ENCODE results near the gene SVIP.

SVIP gene

GRCh38 chr11:22800482-22800881, 29.1 kb downstream of the SVIP start:
- no peak overlapping the region for H3K9ac ChIP-seq (ENCODE audit: low read length)
- no peaks in the 10 kb centered on the region for H3K79me2 ChIP-seq (ENCODE audit: insufficient read depth, low read length)
- H3K27me3 ChIP-seq (ENCODE audit: low read length): no peaks in the 10 kb centered on the region
- H3K27ac ChIP-seq (ENCODE audit: low read depth, low read length): no peak overlapping the region
- no peaks in the 10 kb centered on the region for H3K9me3 ChIP-seq (ENCODE audit: insufficient read depth, low read length)
- TF ChIP-seq CTCF (IDR thresholded peaks at IDR 0.05; ENCODE audit: insufficient read depth, low read length, poor library complexity, severe bottlenecking) (no peak), EZH2phosphoT487 (conservative IDR thresholded peaks at IDR 0.05; ENCODE audit: low read length) (no peak)
- no peak overlapping the region for H2AFZ ChIP-seq (ENCODE audit: low read depth, low read length, severe bottlenecking)
- H3K36me3 ChIP-seq (ENCODE audit: low read length): no peaks in the 10 kb centered on the region
- H3K4me3 ChIP-seq (ENCODE audit: insufficient read depth, low read length, poor library complexity, severe bottlenecking): no peak overlapping the region
- no peaks in the 10 kb centered on the region for H3K9me2 ChIP-seq (replicated peaks; ENCODE audit: insufficient read depth, low read length)
- H3F3A ChIP-seq (ENCODE audit: insufficient read depth): no peaks in the 10 kb centered on the region
- no peaks in the 10 kb centered on the region for H4K20me1 ChIP-seq (ENCODE audit: low read depth, low read length)
- no peak overlapping the region for H3K4me2 ChIP-seq (ENCODE audit: low read depth, low read length, poor library complexity, severe bottlenecking)

DNA sequence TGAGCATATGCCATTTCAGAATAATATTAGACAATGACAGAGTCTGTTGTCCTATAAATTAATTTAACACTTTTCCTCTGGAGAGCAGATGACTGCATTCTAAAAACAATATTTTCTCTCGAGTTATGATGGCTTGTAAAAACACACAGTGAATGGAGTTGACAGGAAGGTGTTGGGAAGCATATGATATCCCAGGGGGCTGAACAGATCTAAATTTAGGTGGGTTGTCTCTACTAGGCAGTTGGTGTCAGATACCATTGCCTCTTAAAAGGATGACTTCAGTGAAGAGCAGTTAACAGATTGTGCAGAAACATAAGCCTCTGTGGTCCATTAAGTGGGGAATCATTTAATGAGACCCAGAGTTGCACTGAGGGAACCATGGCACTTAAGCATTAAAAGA, 30.7 kb downstream of the SVIP start:
- H3K79me2 ChIP-seq (ENCODE audit: insufficient read depth, low read length): no peaks in the 10 kb centered on the region
- no peak overlapping the region for H3K4me2 ChIP-seq (ENCODE audit: low read depth, low read length, poor library complexity, severe bottlenecking)
- no peaks in the 10 kb centered on the region for H3K36me3 ChIP-seq (ENCODE audit: low read length)
- H3F3A ChIP-seq (ENCODE audit: insufficient read depth): no peaks in the 10 kb centered on the region
- no peaks in the 10 kb centered on the region for H4K20me1 ChIP-seq (ENCODE audit: low read depth, low read length)
- TF ChIP-seq CTCF (IDR thresholded peaks at IDR 0.05; ENCODE audit: insufficient read depth, low read length, poor library complexity, severe bottlenecking): no peak
- no peak for TF ChIP-seq EZH2phosphoT487 (conservative IDR thresholded peaks at IDR 0.05; ENCODE audit: low read length)
- H2AFZ ChIP-seq (ENCODE audit: low read depth, low read length, severe bottlenecking): no peak overlapping the region
- no peak overlapping the region for H3K9ac ChIP-seq (ENCODE audit: low read length)
- no peak overlapping the region for H3K27ac ChIP-seq (ENCODE audit: low read depth, low read length)
- no peaks in the 10 kb centered on the region for H3K9me2 ChIP-seq (replicated peaks; ENCODE audit: insufficient read depth, low read length)
- H3K27me3 ChIP-seq (ENCODE audit: low read length): no peaks in the 10 kb centered on the region
- no peak overlapping the region for H3K4me3 ChIP-seq (ENCODE audit: insufficient read depth, low read length, poor library complexity, severe bottlenecking)
- no peaks in the 10 kb centered on the region for H3K9me3 ChIP-seq (ENCODE audit: insufficient read depth, low read length)

DNA sequence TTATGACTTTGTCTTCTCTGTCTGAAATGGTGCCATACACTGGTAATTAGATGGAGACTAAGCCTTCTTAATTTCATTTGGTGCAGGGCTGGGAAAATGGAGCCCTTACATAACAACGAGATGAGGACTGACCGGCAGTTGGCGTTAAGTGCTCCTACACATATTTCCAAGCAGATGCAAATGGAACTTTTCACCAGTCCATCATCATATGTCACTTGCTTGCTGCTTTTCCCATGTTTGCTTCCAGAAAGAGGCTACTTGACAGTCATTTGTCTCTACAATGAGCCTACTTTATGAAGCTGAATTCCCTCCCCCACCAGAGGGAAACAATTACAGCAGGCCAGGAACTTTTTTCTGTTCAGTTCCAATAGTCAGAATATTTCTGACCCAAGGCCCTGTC, 32.6 kb downstream of the SVIP start:
- Histone ChIP-seq H3K36me3 (ENCODE audit: low read length) (no peaks in the 10 kb centered on the region), H3K27ac (ENCODE audit: low read depth, low read length) (no peak overlapping the region), H3F3A (ENCODE audit: insufficient read depth) (no peaks in the 10 kb centered on the region), H3K9me3 (ENCODE audit: insufficient read depth, low read length) (no peaks in the 10 kb centered on the region), H3K79me2 (ENCODE audit: insufficient read depth, low read length) (no peaks in the 10 kb centered on the region), H3K27me3 (ENCODE audit: low read length) (no peaks in the 10 kb centered on the region), H3K4me2 (ENCODE audit: low read depth, low read length, poor library complexity, severe bottlenecking) (no peak overlapping the region), H2AFZ (ENCODE audit: low read depth, low read length, severe bottlenecking) (no peak overlapping the region), H3K4me3 (ENCODE audit: insufficient read depth, low read length, poor library complexity, severe bottlenecking) (no peak overlapping the region), H3K9me2 (replicated peaks; ENCODE audit: insufficient read depth, low read length) (no peaks in the 10 kb centered on the region), H4K20me1 (ENCODE audit: low read depth, low read length) (no peaks in the 10 kb centered on the region), H3K9ac (ENCODE audit: low read length) (no peak overlapping the region)
- TF ChIP-seq EZH2phosphoT487 (conservative IDR thresholded peaks at IDR 0.05; ENCODE audit: low read length) (no peak), CTCF (IDR thresholded peaks at IDR 0.05; ENCODE audit: insufficient read depth, low read length, poor library complexity, severe bottlenecking) (no peak)

GRCh38 chr11:22795914-22796313, 33.7 kb downstream of the SVIP start:
- Histone ChIP-seq H3K9ac (ENCODE audit: low read length) (no peak overlapping the region), H3F3A (ENCODE audit: insufficient read depth) (no peaks in the 10 kb centered on the region), H3K27me3 (ENCODE audit: low read length) (no peaks in the 10 kb centered on the region), H3K79me2 (ENCODE audit: insufficient read depth, low read length) (no peaks in the 10 kb centered on the region), H3K36me3 (ENCODE audit: low read length) (no peaks in the 10 kb centered on the region), H3K9me2 (replicated peaks; ENCODE audit: insufficient read depth, low read length) (no peaks in the 10 kb centered on the region), H3K9me3 (ENCODE audit: insufficient read depth, low read length) (no peaks in the 10 kb centered on the region), H3K4me3 (ENCODE audit: insufficient read depth, low read length, poor library complexity, severe bottlenecking) (no peak overlapping the region), H4K20me1 (ENCODE audit: low read depth, low read length) (no peaks in the 10 kb centered on the region), H2AFZ (ENCODE audit: low read depth, low read length, severe bottlenecking) (no peak overlapping the region), H3K4me2 (ENCODE audit: low read depth, low read length, poor library complexity, severe bottlenecking) (no peak overlapping the region), H3K27ac (ENCODE audit: low read depth, low read length) (no peak overlapping the region)
- no peak for TF ChIP-seq EZH2phosphoT487 (conservative IDR thresholded peaks at IDR 0.05; ENCODE audit: low read length)
- TF ChIP-seq CTCF (IDR thresholded peaks at IDR 0.05; ENCODE audit: insufficient read depth, low read length, poor library complexity, severe bottlenecking): no peak

Measured in SU-DHL-6 (cell line).